K562 (cell line): ENCODE results near the gene NFATC2. TPM values are rescaled to one million over a fixed set of nuclear protein-coding genes. Genes with fewer than 3 reads are reported as not detected.

Source experiments
- CCAR2 ChIP-seq: fragments of 200-400 bp; formaldehyde crosslinking; IDR thresholded peaks from 2 replicates; pipeline ENCODE4 v1.6.1; 2017; ENCODE audit warnings: mild to moderate bottlenecking, low read depth, low read length
- GTF2F1 ChIP-seq: IDR thresholded peaks from 2 replicates; pipeline ENCODE4 v1.6.1; 2011; ENCODE audit warnings: low read depth, low read length, improper control_type of control experiment
- IRF1 ChIP-seq: sonication (generic); formaldehyde crosslinking; IDR thresholded peaks from 2 replicates; pipeline ENCODE4 v1.8.0; 2022; ENCODE audit warnings: missing genetic modification reagents, mild to moderate bottlenecking, borderline replicate concordance
- KAT8 ChIP-seq: fragments of 450-650 bp; IDR thresholded peaks from 2 replicates; pipeline ENCODE4 v1.6.1; 2016; ENCODE audit warnings: low read depth, mild to moderate bottlenecking
- NFIC ChIP-seq: fragments of 450-650 bp; IDR thresholded peaks from 2 replicates; pipeline ENCODE4 v1.6.1; 2017; ENCODE audit warnings: mild to moderate bottlenecking, inconsistent platforms
- PRDM10 ChIP-seq: fragments of 450-650 bp; IDR thresholded peaks from 2 replicates; pipeline ENCODE4 v1.6.1; 2018; ENCODE audit not compliant: partially characterized antibody
- SFPQ ChIP-seq: fragments of 200-400 bp; formaldehyde crosslinking; IDR thresholded peaks from 2 replicates; pipeline ENCODE4 v1.6.1; 2017; ENCODE audit warnings: mild to moderate bottlenecking, low read depth, low read length, moderate library complexity
- SRSF1 ChIP-seq: fragments of 200-400 bp; formaldehyde crosslinking; IDR thresholded peaks from 2 replicates; pipeline ENCODE4 v1.6.1; 2017; ENCODE audit warnings: mild to moderate bottlenecking, low read depth, low read length, moderate library complexity
- TARDBP ChIP-seq: fragments of 450-650 bp; IDR thresholded peaks from 2 replicates; pipeline ENCODE4 v1.6.1; 2016
- ZBTB7A ChIP-seq: IDR thresholded peaks from 2 replicates; pipeline ENCODE4 v1.6.1; 2011; ENCODE audit warnings: low read depth, mild to moderate bottlenecking, low read length, moderate library complexity, borderline replicate concordance; ENCODE audit not compliant: control insufficient read depth
- ZFP36 ChIP-seq: fragments of 150-350 bp; IDR thresholded peaks from 2 replicates; pipeline ENCODE4 v1.6.1; 2018; ENCODE audit warnings: low read length, low read depth; ENCODE audit not compliant: partially characterized antibody
- ZKSCAN1 ChIP-seq: fragments of 150-350 bp; IDR thresholded peaks from 2 replicates; pipeline ENCODE4 v1.6.1; 2016; ENCODE audit warnings: low read depth, low read length
- ZNF431 ChIP-seq: sonication (generic); formaldehyde crosslinking; IDR thresholded peaks from 2 replicates; pipeline ENCODE4 v1.8.0; 2022; ENCODE audit warnings: mild to moderate bottlenecking, missing genetic modification reagents
- polyA plus RNA-seq, 8 experiments: library from polyadenylated mRNA; depleted of rRNA in 4 of 8; stranded (reverse) in 5 of 8; unstranded in 3 of 8; fragments of >200 nt; fragmentation: Nextera tagmentation in 2 of 8; fragmentation: Illumina TruSeq in 1 of 8; extraction: Ambion mirVana in 2 of 8; extraction: Trizol in 1 of 8; gene quantifications; 2 replicates each; pipeline versions ENCODE4 v1.2.1 to v1.2.3, GENCODE V29; 2011 to 2014; ENCODE audit warnings: inconsistent platforms in 1 of 8, missing spikeins in 1 of 8
- total RNA-seq, 7 experiments: library from RNA; depleted of rRNA in 6 of 7; stranded (reverse); fragments of >200 nt in 6 of 7; fragmentation: Illumina TruSeq in 2 of 7; extraction: Trizol in 2 of 7; gene quantifications; 2 replicates each; pipeline versions ENCODE4 v1.2.1 to v1.2.3, GENCODE V29; 2011 to 2021; ENCODE audit warnings: low replicate concordance in 1 of 7
- TF ChIP-seq, protein P1 (sequence below): sonication (generic); formaldehyde crosslinking; IDR thresholded peaks from 2 replicates; pipeline ENCODE4 v1.8.0; 2023; ENCODE audit warnings: missing genetic modification reagents, mild to moderate bottlenecking, borderline replicate concordance

NFATC2 gene
- total and polyA plus RNA-seq, 9 of the 15 experiments (the other 6 are each of a cell fraction or from before 2014, with no cell fraction given): 1.9 to 11.2 (median 3.0) TPM

DNA sequence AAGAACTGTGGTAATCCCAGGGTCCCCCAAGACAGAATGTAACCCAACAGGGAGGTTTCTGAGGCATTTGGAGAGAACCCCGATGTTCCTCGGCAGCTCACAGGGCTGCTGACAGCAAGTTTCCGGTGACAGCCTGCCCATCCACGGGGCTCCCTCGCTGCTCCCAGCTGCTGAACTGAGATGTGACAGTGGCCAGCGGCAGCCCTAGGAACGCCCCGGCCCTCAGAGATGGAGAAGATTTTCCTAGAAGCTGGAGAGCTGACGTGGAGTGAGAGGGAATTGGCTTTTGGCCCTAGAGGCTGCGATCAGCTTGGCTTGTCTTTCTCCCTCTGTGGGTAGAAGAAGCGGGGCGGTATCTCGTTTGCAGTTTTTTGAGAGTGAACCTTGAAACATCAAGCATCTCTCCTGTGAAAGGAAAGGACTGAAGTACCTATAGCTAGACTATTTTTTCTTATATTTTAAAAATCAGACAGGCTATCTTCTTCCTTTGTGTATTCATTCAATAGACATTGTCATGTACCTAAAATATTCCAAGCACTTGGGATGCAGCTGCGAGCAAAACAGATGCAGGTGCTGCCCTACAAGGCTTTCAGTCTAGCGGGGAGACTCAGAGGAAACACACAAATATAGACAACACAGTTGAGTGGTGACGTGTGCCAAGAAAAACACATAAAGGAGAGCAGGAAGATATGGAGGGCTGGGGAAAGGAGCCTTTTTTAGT is 28.4 kb upstream of the NFATC2 start (continued):
- TF ChIP-seq, protein P1, sequence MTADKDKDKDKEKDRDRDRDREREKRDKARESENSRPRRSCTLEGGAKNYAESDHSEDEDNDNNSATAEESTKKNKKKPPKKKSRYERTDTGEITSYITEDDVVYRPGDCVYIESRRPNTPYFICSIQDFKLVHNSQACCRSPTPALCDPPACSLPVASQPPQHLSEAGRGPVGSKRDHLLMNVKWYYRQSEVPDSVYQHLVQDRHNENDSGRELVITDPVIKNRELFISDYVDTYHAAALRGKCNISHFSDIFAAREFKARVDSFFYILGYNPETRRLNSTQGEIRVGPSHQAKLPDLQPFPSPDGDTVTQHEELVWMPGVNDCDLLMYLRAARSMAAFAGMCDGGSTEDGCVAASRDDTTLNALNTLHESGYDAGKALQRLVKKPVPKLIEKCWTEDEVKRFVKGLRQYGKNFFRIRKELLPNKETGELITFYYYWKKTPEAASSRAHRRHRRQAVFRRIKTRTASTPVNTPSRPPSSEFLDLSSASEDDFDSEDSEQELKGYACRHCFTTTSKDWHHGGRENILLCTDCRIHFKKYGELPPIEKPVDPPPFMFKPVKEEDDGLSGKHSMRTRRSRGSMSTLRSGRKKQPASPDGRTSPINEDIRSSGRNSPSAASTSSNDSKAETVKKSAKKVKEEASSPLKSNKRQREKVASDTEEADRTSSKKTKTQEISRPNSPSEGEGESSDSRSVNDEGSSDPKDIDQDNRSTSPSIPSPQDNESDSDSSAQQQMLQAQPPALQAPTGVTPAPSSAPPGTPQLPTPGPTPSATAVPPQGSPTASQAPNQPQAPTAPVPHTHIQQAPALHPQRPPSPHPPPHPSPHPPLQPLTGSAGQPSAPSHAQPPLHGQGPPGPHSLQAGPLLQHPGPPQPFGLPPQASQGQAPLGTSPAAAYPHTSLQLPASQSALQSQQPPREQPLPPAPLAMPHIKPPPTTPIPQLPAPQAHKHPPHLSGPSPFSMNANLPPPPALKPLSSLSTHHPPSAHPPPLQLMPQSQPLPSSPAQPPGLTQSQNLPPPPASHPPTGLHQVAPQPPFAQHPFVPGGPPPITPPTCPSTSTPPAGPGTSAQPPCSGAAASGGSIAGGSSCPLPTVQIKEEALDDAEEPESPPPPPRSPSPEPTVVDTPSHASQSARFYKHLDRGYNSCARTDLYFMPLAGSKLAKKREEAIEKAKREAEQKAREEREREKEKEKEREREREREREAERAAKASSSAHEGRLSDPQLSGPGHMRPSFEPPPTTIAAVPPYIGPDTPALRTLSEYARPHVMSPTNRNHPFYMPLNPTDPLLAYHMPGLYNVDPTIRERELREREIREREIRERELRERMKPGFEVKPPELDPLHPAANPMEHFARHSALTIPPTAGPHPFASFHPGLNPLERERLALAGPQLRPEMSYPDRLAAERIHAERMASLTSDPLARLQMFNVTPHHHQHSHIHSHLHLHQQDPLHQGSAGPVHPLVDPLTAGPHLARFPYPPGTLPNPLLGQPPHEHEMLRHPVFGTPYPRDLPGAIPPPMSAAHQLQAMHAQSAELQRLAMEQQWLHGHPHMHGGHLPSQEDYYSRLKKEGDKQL (CRISPR knock-in tag): no peak
- TF ChIP-seq ZNF431 (CRISPR knock-in tag): no peak
- no peak for TF ChIP-seq SRSF1
- no peak for TF ChIP-seq ZFP36
- no peak for TF ChIP-seq ZKSCAN1
- no peak for TF ChIP-seq TARDBP
- TF ChIP-seq IRF1: no peak
- TF ChIP-seq PRDM10: no peak
- TF ChIP-seq GTF2F1: no peak
- TF ChIP-seq NFIC: no peak
- TF ChIP-seq CCAR2: no peak
- no peak for TF ChIP-seq ZBTB7A
- no peak for TF ChIP-seq SFPQ
- TF ChIP-seq KAT8: no peak
